HG02763 (cell line): Measurements from ENCODE around the gene ADCY2.
"Not testable (repeated sequence)": the region's sequence is repeated elsewhere in the genome, so short reads cannot be mapped to it uniquely, and the experiment has no call there.

Experiments used
- ATAC-seq: cut with Tn5 transposase; IDR thresholded peaks from one replicate; pipeline ENCODE4 v1.9.1; 2021; ENCODE audit warnings: mild to moderate bottlenecking, moderate library complexity; ENCODE audit not compliant: unreplicated experiment

The ADCY2 gene

DNA sequence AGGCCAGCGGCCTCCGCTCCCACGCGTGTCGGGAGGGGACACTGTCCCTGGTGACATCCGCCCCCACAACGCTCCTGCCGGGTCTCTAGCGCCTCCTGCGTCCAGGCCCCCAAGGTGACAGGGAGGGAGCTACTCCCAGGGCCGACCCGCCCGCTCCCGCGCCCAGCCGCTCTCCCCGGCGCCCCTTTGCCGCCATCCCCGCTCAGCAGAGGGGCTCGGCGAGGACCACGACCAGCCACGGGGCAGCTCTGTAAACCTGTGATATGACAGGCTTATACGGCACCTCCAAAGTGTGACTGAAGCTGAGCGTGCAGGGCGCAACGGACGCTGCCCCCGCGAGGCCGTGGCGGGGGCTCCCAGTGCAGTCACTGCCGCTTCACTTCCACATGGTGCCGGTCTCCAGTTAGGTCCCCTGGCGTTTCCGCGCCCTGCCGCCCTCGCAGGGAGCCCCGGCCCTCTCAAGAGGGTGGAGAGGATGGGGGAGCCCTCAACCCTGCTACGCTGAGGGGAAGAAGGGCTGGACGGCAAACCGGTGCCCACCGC is 978 bp upstream of the ADCY2 start:
- ATAC-seq: no peak

DNA sequence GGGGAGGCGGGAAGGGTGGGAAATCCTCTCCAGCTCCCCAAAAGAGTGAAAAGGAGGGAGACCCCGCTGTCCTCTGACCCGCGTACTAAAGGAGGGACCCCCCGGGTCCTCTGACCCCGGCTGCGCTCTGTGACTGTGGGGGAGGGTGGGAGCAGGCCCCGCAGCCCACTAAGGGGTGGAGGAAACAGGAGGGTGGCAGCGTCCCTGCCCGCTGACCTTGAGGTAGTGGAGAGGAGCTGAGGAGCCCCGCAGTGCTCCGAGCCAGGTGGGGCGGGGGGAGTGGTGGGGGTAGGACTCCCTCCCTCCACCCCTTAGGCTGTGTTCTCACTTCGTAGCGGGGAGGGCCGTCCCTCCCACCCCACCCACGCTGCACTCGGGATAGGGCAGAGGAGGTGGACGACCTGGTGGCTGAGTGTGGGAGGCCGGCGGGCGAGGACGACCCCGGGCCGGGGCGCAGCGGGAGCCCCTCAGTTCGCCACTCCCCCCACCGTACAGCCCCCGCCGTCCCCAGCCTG is 449 bp upstream of the ADCY2 start:
- ATAC-seq: no peak

DNA sequence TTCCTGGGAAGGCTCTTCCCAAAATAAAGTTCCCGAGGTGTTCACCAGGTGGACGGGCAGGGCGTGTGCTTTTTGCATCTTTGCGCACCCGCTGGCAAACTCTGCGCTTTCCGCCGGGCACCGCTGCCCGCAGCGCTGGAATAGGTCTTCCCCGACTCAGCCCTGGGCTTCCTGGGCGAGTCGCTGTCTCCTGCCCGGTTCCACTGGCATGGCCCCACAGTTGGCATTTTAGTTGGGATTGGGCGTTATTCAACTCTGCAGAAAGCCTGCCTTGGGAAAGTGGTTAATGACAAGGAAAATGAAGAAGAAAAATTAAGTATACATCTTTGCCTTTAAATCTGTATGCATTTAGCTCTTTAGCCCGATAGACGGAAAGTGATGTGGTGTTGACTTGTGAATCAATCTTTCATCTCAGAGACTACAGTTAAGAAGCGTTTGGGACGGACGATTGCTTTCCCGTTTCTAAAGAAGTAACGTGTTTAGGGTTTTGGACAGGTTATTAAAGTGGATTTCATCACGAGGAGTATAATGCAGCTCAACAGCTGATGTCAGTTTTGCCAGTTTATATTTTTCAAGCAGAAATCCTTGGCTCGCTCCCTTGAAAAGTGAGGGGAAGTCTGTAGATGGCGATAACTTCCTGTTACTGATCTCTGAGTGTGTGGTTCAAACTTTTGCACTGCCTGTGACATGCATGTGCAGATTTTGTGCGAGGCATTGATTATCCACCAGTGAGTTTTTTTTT is 946 bp downstream of the ADCY2 start:
- ATAC-seq: no peak

DNA sequence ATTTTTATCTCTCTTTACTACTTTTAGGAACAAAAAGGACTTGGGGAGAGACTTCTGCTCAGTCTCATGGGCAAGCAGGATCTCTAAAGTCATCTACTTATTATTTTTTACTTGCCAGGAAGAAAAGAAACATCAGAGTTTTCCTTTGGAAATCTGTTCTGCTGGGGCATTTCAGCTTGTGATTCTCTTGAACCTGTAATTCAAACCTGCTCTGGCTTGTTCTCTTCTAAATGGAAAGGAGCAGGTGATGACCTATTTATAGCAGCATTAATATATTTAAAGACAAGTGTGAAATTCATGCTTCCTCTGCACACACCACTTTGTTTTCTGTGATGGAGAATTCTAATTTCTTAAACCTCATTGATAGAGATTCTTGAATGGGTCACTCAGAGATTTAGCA is 2.0 kb downstream of the ADCY2 start:
- ATAC-seq: no peak

DNA sequence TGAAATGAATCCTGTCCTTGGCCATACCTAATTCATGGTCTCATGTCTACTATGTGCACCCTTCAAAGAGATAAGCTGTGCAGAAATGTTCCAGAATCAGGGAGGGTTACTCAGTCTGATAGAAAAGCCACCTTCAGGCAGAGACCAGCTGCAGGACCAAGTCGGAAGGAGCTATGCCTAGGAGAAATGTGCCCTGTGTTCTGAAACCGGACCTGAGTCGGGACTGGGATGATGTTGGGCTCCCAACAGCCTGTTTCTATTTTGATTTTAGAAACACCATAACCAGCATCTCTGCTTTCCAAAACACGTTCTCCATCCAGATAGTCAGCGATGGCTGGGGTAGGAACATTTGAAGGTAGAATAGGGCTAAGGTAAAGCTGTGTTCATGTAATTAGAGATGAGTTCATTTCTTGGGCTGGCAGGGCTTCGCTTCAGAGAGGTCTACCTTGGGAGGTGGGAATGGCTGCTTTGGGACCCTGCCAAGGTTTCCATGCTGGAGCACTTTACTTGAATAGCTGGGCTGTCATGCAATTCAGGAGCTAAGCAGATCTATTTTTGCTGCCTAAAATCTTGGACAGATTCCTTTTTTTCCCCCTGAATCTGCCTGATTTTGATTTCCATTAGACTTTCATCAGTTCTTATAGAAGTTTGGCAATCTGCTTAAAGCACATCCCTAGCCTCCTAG is 2.8 kb downstream of the ADCY2 start:
- ATAC-seq: no peak

DNA sequence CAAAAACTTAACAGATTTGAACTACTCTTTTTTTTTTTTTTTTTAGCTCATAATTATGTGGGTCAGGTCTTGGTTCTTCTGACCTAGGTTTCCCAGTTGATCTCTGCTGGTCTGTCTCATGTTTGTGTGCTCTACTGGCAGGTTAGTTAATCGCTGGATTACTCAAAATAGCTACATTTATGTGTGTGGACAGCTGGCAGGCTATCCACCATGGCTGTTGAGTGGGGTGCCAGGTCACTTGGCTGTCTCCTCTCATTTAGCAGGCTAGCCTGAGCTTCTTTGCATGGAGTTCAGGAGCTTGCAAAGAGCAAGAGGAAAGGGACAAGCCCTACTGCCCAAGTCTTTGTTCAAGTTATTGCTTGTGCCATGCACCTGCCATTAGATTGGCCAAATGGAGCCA is 9.3 kb downstream of the ADCY2 start:
- ATAC-seq: no peak

DNA sequence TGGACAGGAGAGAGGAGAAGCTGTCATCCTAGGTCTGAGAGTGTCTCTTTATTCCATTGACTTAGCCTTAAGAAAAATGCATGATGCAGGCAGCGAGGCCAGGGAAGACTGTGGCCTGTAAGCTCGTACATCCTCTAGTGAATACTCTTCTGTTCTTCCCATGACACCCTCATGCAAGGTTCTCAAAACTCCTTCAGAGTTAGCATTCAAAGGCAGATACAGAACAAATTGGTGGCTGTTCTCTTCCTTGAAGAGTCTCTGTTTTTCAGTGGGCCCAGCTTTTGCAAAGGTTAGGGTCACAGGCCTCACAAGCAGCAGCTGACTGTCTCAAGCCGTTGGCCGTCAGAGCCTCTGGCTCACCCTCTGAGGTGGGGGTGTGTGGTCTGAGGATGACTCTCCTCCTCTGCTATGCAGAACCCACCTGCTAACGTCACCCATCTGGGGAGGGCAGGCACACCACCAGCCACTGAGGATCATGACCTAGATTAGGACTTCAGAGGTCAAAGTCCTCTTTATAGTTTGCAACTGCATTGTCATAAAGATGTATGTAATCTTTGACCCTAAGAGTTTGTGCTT is 15.1 kb downstream of the ADCY2 start:
- no peak for ATAC-seq

DNA sequence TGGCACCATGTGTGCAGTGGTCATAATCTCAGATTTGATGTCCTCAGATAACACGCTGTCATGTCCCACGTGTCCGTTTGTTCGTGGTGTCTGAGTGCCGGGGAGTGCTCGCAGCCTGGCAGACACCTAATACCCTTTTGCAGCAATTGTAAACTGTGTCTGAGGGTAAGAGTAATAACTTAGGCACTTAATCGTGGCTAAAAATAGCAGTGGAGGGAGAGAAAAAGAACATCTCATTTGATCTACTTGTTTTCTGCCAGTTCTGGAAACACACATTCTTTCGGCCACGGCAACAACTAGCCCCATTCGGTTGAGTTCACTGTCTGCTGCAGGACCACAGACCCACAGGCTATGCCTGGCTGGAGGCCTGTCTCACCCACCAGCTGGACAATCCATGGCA is 16.5 kb downstream of the ADCY2 start:
- ATAC-seq: no peak

DNA sequence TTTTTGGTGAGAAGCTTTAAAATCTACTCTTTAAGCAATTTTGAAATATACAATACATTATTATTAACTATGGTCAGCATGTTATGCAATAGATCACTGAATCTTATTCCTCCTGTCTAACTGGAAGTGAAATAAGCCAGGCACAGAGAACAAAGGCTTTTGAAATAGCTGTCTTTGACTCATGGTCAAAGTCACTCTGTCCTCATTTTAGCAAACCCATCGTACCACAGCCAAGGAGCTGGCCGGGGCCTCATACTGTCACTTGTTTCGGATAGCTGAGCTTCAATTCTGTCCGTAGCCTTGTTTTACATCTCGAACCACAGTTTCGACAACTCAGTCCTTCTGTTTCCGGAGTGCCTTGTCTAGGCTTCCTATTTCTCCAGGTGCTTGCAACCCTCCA is 19.2 kb downstream of the ADCY2 start:
- no peak for ATAC-seq

DNA sequence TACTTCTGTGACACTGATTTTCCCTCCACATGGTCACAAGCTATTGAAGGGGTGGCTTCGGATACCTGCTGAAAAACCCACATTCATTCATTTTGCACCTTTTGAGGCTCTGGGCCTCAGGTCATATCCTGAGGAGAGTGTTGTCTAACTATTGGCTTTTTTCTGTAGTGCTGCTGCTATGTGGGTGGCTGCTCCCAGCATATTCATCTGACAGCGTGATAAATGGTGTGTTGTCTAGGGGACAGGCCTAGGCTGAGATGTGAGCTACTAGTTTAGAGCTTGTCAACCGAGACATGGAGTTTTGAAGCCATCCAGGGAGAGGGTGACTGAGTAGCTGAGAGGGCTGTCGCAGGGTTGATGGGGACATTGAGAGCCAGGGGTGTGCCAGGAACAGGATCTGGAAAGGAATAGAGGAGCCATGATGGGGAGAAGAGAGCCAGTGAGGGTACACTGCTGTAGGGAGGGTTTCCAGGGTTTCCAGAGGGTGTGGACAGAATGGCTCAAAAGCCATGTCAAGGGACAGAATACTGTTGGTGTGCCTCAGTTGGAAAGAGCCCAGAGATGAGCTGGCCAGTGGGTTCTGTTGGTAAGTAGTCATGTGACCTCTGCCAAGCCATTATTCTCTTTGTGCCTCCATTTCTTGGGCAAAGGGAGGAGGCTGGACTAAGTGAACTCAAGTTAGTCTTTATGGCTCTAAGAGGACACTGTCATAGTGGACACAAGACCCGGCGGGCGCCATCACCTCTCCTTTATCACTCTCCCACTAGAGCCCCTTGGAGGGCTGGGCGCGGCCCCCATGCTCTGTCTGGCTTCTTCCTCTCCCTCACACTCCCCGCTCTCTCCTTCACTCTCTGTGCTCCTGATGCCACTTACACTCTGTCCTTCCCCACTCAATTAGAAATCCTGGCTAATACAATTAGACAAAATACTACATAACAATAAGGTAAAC is 19.9 kb downstream of the ADCY2 start:
- no peak for ATAC-seq

DNA sequence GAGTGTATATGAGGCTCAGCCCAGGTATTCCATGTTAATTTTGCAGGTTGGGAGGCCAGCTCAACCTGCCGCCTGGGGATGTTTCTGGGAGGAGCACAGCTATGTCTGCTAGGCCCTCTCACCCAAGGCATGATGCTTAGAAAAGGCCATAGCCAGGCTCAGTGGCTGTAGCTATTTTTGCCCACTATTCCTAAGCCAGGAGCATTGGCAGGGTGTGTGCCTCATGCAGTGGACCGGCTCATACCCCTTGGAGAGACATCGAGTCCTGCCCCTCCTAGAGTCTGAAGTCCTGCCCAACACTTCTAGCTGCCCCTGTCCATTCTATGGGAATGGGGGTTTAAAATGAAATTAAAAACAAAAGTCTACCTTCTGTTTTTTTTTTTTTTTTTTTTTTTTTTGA is 22.3 kb downstream of the ADCY2 start:
- ATAC-seq: no peak

DNA sequence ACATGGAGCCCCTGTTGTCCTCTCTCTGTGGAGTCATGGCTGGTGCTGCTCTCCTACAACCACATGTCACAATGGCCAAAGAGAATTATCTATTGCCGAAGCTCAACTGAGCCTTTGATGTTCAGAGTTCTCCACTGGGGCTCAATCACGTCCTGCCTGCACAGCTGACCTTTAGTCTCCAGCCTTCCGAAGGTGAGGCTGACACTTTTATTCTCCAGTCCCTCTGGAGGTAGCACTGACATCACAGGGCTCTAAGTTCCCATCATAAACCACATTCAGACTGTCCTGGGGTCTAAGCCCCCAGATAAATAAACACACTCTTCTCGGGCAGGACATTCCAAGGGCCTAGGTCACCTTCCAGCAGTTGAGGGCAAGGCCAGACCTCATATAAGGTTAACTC is 23.4 kb downstream of the ADCY2 start:
- ATAC-seq: no peak

DNA sequence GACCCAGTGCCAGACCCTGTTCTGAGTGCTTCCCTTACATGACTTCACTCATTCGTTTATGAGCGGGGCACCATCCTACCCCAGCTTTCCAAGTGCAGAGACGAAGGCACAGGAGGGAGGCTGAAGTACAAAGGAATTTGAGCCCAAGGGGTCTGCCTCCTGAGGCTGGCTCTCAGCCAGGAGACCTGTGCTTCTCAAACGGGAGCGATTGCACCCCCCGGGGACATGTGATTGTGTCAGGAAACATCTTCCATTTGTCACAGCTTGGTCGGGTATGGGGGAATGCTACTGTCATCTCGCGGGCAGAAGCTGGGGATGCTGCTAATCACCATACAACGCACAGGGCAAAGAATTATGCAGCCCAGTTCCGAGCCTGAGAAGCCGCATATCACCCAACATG is 23.9 kb downstream of the ADCY2 start:
- ATAC-seq: no peak

DNA sequence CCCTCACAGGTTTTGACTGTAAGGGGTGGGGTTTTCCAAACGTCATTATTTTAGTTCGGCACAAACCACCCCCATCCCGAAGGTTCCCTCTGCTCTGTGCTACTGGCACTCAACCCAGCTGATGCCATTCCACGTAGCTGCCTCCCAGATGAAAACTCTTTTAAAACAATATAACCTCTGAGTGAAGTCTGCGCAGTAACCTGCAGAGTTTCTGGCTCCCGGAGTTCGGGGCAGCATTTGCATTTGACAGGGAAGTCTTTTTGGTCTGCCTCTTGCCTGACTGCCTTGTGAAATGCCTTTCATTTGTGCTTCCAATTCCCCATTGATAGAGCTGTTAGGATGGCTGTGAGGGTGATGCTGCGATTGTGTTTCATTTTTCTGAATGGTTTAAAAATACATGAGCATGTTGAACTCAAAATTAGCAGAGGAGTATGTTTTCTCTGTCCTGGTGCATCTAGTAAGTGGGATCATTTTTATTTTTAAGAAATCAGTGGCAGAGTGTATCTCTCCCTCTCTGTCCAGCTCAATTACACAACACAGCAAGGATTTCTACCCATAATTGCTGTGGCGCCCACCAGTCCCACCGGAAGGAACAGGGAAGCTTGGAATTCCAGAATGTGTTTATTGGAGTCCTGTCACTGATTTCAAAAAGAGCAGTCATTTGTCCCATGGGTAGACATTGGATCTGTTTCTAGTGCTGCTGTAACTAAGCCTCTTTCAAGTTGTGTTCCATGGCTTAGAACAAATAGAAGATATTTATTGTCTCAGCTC is 24.8 kb downstream of the ADCY2 start:
- ATAC-seq: no peak

DNA sequence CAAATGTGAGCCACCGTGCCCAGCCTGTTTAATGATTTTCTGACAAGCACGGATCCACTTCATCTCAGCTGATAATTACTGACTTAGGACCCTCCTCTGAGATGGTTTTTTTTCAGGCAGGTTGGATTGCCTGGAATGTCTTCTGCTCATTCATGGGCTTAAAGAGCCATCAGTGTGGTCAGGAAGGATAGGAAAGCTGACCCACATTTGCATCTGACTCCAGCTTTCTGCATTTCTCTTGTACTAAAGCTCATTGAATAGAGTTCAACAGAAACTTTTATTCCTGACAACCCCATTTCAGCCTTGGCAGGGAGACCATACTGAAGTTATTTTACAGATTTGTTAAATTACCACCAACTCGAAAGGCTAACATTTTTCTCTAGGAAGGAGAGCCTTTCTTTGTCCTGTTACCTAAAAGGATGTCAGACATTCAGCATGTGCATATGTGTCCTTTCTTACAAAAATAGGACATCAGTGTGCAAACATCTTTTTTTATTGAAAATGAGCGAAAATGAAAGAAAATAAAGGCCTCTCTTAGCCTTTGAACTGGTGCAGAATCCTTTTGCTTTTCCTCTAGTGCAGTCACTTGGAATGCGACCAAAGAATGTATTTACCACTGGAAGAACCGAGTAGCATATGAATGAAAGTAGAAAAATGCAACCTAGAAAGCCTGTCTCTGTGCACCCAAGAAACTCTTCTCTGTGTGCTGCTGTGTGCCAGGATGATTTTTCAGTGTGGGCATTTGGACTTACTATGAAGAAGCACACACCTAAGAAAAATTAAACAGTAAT is 26.6 kb downstream of the ADCY2 start:
- ATAC-seq: no peak

DNA sequence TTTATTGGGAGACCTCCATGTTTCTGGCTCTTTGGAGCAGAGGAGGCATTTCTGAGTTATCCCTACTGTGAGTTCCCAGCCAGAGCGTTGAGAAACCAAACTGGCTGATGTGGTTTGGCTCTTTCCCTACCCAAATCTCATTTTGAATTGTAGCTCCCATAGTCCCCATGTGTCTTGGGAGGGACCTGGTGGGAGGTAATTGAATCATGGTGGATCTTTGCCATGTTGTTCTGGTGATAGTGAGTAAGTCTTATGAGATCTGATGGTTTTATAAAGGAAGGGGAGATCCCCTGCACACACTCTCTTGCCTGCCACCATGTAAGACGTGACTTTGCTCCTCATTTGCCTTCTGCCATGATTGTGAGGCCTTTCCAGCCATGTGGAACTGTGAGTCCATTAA is 27.3 kb downstream of the ADCY2 start:
- ATAC-seq: not testable (repeated sequence)

DNA sequence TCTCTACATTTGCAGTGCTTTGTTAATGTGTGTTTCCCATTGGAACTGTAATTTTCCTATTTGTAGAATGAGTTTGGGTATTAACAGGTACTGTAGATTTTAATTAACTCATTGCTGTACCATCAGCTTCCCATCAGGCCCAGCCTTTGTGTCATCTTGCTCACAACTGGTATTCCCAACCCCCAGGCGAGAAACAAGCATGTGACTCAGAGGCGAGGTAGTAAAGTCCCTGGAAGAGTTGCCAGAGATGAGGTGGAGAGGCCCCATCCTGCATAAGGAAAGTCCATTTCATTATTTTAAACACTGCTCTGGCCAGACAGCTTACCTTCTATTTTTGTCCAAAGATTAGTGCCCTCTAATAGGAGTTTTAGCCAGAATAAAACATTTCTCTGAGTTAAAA is 29.9 kb downstream of the ADCY2 start:
- no peak for ATAC-seq

DNA sequence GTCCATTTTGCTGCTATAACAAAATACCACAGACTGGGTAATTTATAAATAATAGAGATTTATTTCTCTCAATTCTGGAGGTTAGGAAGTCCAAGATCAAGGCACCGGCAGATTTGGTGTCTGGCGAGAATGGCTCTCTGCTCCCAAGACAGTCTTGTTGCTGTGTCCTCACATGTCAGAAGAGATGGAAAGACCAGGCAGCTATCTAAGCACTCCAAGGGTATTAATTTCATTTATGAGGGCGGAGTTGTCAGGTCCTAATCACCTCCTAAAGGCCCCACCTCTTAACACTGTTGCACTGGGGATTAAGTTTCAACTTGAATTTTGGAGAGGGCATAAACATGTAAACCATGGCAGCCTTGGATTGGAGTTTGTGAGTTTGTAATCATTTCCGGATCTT is 30.3 kb downstream of the ADCY2 start:
- no peak for ATAC-seq

DNA sequence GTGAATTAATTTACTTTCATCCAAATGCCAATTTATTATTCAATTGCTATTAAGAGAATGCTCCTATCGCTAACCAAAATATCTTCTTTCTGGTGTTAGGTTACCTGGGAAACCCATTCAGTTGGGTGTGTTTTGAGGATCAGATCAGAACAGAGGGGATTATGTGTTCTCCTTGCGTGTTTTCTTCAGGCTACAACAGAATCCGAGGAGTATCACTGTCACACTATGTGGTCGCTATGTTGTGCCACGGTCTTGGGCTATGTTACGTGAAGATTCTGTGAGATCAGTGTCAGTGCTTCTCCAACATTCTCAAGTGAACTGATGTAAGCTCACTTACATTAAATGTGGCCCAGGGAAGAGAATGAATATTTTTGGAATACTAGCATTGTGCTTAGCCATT is 39.0 kb downstream of the ADCY2 start:
- no peak for ATAC-seq
